Nephron progenitor cell (in vitro differentiated cells): ENCODE results near the gene ZNF124.

Experiments
- DNase-seq: peaks from one replicate; pipeline ENCODE4 v3.0.0; 2021
- H3K27ac Mint-ChIP-seq: 2 replicates; pipeline ENCODE4 v1.8.0; 2021; ENCODE audit warnings: mild to moderate bottlenecking, moderate library complexity, mixed read lengths
- H3K27me3 Mint-ChIP-seq: 2 replicates; pipeline ENCODE4 v1.8.0; 2021; ENCODE audit warnings: mild to moderate bottlenecking, low read depth, mixed read lengths; ENCODE audit not compliant: poor library complexity
- H3K36me3 Mint-ChIP-seq: 2 replicates; pipeline ENCODE4 v1.8.0; 2021; ENCODE audit warnings: low read depth, mixed read lengths
- H3K4me1 Mint-ChIP-seq: 2 replicates; pipeline ENCODE4 v1.8.0; 2021; ENCODE audit warnings: mixed read lengths
- H3K4me3 Mint-ChIP-seq: 2 replicates; pipeline ENCODE4 v1.8.0; 2021; ENCODE audit warnings: mild to moderate bottlenecking, moderate library complexity, mixed read lengths
- H3K9me3 Mint-ChIP-seq: 2 replicates; pipeline ENCODE4 v1.8.0; 2021; ENCODE audit warnings: mild to moderate bottlenecking, moderate library complexity, mixed read lengths
- TF ChIP-seq, protein P1 (sequence below): fragments of 200-600 bp; sonication (generic); IDR thresholded peaks from 2 replicates; pipeline ENCODE4 v1.5.0; 2021; ENCODE audit warnings: antibody characterized with exemption

Gene ZNF124

DNA sequence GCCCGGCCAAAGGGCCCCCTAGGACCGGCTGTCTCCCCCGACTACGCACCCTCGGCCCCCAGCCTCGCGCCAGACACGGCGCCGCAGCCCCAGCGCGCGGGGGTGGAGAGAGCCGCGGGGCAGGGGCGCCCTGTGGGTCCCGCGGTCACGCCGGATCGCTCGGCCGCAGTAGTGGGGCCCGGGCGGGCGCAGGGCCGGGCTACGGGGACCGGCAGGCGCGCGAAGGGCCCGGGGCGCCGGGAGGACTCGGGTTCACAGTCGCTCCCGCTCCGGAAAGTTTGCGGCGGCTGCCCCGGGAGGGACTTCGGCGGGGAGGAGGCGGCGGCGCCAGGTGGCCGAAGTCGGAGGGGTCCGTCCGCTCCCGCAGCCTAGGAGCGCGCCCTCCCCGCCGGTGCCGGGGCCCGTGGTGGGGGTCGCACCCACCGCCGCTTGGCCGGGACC lies 60.5 kb downstream of the ZNF124 start:
- DNase-seq: no peak
- Mint-ChIP-seq H3K9me3 (peaks cover 47% of the 10 kb centered on the region), H3K4me1 (peaks cover 20% of the 10 kb centered on the region)

GRCh38 chr1:247110627-247111258 lies 61.1 kb downstream of the ZNF124 start:
- DNase-seq: no peak
- TF ChIP-seq, protein P1, sequence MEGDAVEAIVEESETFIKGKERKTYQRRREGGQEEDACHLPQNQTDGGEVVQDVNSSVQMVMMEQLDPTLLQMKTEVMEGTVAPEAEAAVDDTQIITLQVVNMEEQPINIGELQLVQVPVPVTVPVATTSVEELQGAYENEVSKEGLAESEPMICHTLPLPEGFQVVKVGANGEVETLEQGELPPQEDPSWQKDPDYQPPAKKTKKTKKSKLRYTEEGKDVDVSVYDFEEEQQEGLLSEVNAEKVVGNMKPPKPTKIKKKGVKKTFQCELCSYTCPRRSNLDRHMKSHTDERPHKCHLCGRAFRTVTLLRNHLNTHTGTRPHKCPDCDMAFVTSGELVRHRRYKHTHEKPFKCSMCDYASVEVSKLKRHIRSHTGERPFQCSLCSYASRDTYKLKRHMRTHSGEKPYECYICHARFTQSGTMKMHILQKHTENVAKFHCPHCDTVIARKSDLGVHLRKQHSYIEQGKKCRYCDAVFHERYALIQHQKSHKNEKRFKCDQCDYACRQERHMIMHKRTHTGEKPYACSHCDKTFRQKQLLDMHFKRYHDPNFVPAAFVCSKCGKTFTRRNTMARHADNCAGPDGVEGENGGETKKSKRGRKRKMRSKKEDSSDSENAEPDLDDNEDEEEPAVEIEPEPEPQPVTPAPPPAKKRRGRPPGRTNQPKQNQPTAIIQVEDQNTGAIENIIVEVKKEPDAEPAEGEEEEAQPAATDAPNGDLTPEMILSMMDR: no peak
- peak overlapping the region; percentile 87 for H3K4me3 Mint-ChIP-seq
- H3K27ac Mint-ChIP-seq: no peak overlapping the region
- peaks cover 14% of the 10 kb centered on the region for H3K27me3 Mint-ChIP-seq
- peaks cover 20% of the 10 kb centered on the region for H3K4me1 Mint-ChIP-seq
- H3K9me3 Mint-ChIP-seq: peaks cover 53% of the 10 kb centered on the region
- H3K36me3 Mint-ChIP-seq: peaks cover 43% of the 10 kb centered on the region

More for the DNA sequence above, 60.5 kb downstream of the ZNF124 start:
- TF ChIP-seq, protein P1: no peak
- Mint-ChIP-seq H3K4me3 (peak overlapping the region; percentile 87), H3K36me3 (peaks cover 39% of the 10 kb centered on the region), H3K27ac (no peak overlapping the region), H3K27me3 (peaks cover 14% of the 10 kb centered on the region)

DNA sequence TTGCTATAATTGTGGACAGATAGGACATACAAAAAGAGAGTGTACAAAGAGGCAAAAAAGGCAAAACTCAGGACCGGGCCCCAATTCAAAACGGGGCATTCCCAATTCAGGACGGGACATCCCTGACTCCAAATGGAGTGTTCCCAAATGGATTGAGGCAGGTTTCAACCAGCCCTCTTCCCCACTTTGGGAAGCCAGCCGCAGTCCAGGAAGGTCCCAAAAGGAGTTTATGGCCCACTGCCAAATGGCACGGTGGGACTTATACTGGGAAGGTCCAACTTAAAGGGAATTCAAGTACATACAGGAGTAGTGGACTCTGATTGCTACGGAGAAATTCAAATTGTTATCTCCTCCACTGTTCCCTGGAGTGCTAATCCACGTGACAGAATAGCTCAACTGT lies 64.1 kb downstream of the ZNF124 start:
- peaks cover 14% of the 10 kb centered on the region for H3K27me3 Mint-ChIP-seq
- no peak overlapping the region for H3K27ac Mint-ChIP-seq
- no peak overlapping the region for H3K4me3 Mint-ChIP-seq
- H3K4me1 Mint-ChIP-seq: peaks cover 19% of the 10 kb centered on the region
- TF ChIP-seq, protein P1: no peak
- peaks cover 64% of the 10 kb centered on the region for H3K36me3 Mint-ChIP-seq
- no peak for DNase-seq
- H3K9me3 Mint-ChIP-seq: peaks cover 75% of the 10 kb centered on the region

- Mint-ChIP-seq H3K4me1 (peaks cover 15% of the 10 kb centered on the region), H3K4me3 (no peak overlapping the region), H3K27ac (no peak overlapping the region), H3K36me3 (peaks cover 80% of the 10 kb centered on the region), H3K9me3 (peaks cover 92% of the 10 kb centered on the region), H3K27me3 (peaks cover 14% of the 10 kb centered on the region)
- TF ChIP-seq, protein P1: no peak
- no peak for DNase-seq
Measured at GRCh38 chr1:247105966-247106365, 65.9 kb downstream of the ZNF124 start.
